NCI-H187 treated with DMSO at 0.1 percent for 48 hours (cell line): ENCODE measurements around the gene SEC14L3.
"Not testable (repeated sequence)": the region's sequence is repeated elsewhere in the genome, so short reads cannot be mapped to it uniquely, and the experiment has no call there.

Experiments
- DNase-seq: peaks from one replicate; lab custom pipeline; 2025; lab: John Stamatoyannopoulos, UW

The SEC14L3 gene

DNA sequence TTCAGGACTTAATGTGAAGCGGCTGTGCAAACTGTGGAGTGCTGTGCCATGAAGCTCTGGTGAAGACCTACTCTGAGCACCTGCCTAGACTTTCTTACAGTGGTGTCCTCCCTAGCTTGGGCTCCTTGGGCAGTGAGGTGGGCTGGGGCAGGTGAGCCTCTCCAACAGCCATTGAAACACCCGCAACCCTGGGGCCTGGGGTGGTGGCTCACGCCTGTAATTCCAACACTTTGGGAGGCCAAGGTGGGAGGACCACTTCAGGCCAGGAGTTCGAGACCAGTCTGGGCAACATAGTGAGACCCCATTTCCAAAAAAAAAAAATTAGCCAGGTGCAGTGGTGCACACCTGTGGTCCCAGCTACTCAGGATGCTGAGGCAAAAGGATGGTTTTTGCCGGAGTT lies 14.3 kb upstream of the SEC14L3 start:
- DNase-seq, result no peak

DNA sequence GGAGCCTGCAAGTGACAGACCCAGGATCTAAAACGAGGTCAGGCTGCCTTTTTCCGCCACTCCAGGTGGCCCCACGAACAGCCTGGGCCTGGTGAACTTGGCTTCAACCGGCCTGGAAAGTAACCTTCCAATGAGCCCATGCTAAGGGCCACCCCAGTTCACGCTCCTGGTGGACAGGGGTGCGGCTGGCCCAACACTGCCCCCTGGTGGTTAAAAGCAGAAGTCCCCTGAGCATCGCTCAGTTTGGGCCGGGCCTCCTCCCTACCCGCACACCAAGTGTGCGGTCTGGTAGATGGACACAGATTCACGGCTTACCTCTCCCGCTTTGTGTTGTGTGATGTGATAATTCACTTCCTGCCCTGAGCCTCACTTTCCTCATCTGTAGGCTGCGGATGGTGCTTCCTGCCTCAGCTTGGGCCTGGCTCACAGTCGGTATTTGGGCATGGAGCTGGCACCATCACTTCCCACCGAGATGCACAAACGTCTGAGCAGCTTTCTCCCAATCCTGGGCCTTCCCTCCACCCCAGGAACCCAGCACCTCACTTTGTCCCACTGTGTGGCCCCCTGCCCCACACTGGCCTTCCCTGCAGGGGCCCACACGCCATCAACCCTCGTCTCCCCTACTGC lies 13.7 kb upstream of the SEC14L3 start:
- no peak for DNase-seq

DNA sequence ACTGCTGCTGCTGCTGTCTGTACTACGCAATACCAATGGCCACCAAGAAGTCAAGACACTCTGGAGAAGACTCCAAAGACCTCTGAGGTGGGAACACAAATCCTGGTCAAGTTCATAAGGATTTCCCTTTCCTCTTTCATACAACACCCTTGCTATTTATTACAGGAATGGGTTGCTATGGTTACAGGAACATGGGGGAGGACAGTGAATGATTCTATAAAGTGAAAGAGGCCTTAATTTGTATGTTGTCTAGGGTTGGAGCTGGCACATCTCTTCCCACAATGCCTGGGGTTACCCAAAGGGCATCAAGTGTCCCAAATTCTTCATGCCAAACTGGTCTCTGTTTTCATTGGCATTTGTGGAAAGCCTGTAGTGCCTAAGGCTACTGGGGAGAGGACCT lies 11.4 kb upstream of the SEC14L3 start:
- DNase-seq, result no peak

DNA sequence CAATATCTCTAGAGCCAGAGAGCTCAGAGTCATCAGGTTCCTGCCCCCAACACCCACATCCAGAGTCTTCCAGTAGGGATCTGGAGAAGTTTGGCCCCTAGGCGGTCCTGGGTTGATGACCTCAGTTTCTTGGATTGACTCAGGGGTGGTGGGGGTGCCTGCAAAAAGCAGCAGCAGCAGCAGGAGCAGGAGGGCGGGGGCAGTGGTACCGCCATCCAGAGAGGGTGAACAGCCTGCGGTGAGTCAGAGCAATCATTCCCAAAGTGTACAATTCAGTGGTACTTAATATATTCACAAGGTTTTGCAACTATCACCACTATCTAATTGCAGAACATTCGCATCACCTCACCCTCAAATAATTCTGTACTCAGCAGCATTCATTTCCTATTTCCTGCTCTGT lies 9.9 kb upstream of the SEC14L3 start:
- no peak for DNase-seq

DNA sequence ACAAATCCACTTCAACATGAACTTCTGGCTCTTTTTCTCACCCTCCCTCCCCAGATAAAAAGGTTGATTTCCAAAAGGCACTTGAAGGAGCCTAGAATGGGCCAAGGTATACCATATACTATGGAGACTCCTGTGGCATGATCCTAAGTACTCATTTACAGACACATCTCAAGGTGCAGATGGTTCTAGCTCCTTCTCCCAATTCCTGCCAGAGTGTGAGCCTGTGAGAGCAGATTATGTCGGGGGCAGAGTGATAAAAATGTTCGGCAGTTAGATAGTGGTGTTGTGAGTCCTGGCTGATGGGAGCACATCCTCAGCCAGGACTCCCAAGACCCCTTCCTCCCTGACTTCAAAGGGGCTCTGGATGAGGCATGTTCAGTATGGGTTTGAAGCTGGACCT lies 8.2 kb upstream of the SEC14L3 start:
- no peak for DNase-seq

DNA sequence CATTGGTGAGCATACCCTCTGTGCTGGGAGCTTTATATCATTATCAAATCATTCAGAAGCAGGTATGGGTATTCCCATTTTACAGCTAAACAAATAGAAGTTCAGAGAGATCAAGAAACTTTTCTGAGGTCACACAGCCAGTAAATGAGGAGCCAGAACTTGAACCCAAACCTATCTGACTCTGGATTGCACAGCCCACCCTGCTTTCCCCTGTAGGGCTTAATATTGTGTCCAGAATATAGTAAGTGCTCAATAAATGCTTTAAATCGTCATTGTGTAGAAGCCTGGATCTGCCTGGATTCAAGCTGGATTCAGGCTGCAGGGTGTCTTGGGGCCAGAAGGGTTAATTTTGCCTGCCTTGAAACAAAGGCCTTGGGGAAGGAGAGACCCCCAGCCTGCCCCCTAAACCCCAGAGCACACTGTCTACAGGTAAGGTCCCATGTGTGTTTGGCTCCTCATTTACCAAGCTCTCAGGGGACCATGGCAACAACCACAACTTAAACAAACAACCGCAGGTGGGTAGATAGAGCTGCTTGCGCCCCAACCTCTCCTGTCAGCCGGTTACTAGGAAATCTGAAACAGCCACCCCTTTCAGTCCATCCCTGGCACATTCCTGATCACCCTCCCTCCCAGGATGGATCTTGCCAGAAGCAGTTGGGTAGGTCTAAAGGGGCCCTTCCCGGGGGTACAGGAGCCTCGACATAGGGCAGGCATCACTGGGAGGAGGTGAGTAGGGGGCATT lies 3.0 kb upstream of the SEC14L3 start:
- DNase-seq, result no peak

DNA sequence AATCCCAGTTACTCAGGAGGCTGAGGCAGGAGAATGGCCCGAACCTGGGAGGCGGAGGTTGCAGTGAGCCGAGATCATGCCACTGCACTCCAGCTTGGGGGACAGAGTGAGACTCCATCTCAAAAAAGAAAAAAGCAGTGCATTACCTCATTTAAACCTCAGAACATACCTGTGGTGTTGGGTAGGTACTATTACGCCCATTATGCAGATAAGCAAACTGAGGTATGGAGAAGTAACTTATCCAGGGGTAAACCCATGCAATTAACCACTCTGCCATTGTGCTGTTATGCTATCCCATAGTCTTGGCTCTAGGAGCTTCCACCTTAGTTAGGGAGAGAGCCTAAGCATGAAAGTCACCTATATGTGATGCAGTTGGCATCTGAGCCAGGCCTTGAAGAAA lies 2.3 kb upstream of the SEC14L3 start:
- DNase-seq, result no peak

DNA sequence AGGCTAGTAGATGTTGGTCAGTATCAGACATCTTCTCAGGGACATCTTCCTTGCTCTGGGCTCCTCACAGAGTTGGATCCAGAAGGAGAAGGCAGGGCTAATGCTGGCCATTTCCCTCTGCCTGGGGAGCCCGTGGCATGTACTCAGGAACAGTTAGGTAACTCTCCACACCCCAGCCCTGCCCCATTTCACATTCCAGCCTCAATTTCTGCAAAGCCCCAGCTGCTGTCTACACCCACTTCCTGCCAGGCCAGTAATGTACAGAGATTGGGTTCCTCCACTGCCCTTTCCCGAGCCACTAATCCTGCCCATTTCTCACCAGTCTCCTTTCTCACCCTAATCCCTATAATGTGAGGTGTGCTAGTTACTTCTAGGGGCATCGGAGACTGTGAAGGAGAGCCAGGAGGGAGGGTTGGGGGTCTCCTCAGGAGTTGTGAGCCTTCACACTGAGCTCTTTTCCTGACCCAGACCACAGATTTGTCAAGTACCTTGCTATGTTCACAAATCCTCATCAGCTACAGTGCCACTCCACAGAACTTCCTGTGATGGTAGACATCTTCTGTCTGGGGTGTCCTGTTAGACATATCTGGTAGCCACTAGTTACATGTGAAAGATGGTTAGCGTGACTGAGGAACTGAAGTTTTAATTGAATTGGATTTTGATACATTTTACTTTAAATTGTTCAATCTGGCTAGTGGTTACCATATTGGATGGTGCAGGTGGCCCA lies 1.3 kb upstream of the SEC14L3 start:
- DNase-seq, result no peak

DNA sequence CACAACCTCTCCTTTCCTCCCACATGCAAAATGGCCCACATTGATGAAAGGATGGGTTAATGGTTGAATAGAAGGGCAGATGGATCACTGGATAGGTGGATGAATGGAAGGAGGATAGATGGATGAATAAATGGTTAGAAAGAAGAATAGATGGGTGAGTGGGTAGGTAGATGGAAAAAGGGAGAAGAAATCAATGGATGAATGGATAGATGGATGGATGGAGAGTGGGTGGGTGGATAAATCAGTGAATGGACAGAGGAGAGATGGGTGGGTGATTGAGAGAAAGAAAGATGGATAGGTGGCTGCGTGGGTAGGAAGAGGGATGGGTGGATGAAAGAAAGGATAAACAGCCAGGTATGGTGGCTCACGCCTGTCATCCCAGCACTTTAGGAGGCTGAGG lies 1.2 kb downstream of the SEC14L3 start:
- no peak for DNase-seq

DNA sequence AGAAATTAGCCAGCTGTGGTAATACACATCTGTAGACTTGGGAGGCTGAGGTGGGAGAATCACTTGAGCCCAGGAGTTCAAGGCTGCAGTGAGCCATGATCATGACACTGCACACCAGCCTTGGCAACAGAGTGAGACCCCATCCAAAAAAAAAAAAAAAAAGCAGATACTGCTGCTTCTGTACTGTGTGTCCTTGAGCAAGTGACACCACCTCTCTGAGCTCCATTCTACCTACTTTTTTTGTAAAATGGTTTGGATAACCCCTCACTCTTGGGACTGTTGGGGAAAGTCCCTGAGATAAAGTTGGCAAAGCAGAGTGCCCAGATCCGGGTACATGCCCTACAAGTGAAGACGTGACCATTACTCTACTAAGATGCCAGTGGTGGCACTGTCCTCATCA lies 2.7 kb downstream of the SEC14L3 start:
- DNase-seq, result no peak

DNA sequence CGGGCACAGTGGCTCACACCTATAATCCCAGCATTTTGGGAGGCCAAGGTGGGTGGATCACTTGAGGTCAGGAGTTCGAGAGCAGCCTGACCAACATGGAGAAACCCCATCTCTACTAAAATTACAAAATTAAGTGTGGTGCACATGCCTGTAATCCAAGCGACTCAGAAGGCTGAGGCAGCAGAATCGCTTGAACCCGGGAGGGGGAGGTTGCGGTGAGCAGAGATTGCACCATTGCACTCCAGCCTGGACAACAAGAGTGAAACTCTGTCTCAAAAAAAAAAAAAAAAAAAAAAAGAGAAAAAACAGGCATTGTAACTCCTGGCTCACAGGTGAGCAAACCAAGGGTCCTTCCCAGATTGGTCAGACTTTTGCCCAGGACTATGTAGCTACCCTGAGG lies 11.3 kb downstream of the SEC14L3 start:
- DNase-seq, result not testable (repeated sequence)

DNA sequence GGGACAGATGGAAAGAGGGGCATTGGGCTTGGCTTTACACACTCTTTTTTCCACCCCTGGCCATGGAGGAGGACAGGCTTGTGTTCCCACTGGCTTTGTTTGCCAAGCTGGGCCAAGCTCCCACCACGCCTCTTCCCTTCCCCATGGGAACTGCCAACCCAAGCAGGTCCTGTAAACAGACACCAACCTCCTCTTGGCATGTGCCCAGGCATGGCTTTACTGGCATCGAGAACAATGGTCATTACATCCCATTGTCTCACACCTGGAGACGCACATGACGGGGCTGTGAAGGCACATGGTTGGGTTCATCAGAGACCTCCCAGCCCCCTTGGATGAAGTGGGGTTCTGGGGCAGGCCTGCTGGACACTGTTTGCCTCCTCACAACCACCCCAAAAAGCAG lies 11.7 kb downstream of the SEC14L3 start:
- DNase-seq, result no peak

DNA sequence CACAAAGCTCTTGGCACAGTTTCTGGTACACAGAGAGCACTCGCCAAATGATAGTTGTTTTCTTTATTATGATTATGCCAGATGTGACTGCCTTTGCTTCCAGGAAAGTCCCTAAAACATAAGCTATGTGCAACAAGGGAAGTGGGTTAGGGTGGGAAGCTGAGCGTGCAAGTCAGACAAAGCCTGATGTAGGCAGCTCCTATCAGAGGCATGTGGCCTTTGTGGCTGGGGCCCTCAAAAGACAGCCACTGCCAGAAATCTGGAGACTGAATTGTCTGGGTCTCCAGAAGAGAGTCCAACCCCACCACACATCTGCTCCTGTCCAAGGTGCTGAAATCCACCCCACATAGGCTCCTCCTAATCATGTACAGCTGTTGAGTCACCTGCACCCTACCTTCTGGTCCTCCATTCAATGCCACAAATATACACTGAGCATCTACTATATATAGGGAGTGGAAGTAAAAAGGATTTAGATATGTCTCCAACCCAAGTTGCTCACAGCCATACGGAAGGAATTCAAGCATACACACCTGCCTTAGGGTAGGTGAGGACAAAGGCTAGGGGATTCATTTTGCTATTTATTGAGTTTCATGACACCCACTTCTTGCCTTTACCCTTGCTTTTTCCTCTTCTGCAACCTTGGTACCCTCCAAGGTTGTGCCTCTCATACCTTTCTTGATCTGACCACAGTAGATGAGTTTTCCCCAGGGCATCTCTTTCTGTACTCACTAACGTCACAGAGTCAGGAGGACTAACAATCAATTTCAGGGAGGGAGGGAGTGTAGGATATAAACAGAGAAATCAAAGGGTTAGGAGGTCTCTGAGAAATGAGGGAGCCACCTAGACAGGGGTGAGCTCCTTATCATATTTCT lies 12.4 kb downstream of the SEC14L3 start:
- no peak for DNase-seq

DNA sequence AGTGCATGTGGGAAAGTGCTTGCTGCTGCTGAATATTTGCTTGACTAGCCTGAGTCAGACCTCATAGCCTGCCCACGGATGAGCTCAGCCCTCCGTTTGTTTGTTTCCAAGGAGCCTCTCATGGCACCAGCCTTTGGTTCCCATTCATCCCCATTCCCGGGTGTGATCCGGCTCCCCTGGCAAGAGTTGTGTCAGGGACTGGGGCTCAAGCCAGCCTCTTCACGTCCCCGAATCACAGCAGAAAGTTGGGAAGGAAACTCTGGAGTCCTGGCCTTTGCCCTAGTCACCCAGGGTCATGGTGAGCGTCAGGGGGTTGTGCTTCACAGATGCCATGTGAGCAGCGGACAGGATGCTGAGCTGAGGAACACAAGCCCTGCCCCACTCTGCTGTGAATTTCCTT lies 13.8 kb downstream of the SEC14L3 start:
- no peak for DNase-seq

DNA sequence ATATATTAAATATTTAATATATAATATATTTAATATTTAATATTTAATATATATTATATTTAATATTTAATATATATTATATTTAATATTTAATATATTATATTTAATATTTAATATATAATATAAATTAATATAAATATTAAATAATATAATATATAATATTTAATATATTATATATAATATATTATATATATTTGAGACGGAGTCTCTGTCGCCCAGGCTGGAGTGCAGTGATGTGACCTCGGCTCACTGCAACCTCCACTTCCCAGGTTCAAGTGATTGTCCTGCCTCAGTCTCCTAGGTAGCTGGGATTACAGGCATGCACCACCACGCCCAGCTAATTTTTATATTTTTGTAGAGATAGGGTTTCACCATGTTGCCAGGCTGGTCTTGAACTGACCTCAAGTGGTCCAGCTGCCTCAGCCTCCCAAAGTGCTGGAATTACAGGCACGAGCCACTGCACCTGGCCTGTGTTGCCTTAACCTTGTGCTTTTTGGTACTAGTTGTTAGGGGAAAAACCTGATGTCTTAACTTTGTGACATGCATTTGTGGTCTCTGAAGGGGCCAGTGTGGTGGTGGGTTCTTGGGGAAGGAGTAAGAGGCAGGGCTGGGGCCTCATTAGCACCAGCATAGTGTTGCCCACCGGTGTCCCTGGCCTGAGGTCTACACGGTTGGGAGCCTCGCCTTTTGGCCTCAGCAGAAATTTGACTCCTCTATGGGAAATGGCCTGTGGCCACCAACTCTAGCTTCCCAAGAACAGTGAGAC lies 16.6 kb downstream of the SEC14L3 start:
- no peak for DNase-seq

DNA sequence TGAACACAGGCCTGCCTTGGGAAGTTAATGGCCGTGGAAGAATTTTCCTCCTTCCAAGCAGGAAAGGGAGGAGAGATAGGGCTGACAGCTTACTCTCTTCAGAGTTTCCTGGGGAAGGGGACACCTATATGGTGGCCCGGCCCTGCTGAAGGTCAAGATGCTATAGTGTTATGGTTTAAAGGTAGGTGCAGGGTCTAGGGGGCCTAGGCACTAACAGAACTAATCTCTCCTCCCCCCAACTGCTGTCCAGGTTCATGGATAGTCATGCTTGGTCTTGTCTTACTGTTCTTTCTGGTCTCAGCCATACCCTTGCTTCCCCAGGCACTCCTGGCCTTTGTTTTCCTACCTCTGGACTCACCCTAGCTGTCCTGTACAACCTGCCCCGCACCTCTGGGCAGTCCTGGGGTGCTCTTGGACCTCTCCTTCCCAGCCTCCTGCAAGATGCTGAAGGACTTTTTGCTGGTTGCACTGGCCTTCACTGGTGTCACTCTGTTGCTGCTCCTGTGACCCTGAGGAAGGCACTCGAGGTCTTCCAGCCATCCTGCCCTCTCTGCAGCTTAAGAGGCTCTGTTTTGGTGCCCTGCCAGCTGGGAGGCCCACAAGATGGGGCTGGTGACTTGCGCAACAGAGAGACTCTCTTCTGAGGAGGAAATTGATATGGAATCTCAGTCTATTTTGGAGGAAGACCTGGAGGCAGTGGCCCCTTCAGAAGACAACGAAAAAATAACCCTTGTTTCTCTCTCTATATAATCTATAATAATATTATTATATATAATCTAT lies 17.9 kb downstream of the SEC14L3 start:
- no peak for DNase-seq

DNA sequence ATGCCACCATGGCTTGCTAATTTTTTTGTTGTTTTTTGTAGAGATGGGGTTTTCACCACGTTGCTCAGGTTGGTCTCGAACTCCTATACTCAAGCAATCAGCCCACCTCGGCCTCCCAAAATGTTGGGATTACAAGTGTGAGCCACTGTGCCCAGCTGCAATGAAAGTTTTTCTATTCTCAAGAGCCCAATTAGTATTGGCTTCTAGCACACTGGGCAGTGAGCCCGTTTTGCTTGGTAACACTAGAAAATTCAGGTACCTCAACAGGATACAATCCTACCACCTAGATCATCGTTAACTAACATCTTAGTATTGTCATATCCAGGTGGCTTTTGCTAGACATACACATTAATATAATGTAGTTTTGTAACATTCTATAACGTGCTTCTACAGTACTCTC lies 19.0 kb downstream of the SEC14L3 start:
- DNase-seq, result no peak

DNA sequence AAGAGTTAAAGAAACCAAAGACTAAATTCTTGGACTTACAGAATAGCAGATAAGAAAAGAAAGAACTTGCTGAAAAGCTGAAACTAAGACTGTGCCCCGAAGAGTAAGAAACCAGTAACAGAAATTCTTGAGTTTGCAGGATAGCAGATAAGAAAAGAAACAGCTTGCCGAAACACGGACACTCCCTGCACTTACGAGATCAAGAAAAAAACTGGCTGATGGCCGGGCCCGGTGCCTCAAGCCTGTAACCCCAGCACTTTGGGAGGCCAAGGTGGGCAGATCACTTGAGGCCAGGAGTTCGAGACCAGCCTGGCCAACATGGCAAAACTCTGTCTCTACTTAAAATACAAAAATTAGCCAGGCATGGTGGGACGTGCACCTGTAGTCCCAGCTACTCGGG lies 20.3 kb downstream of the SEC14L3 start:
- DNase-seq, result not testable (repeated sequence)

DNA sequence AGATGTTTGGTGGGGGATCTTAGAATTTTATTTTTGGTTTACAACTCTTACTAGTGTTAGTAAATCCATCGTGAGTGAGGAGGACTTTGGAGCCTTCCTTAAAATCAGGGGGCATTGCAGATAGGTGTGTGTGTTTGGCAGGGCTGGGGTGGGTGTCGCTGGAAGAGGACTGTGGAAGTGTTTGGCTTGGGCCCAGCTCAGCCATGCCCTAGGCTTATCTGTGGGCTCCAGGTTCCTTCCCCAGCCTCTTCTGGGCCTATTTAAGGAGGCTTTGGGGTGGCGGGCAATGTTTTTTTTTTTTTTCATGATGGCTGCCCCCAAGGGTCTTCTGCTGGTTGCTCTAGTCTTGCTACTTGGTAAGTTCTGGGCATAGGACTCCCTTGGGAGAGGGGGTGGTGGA lies 24.2 kb downstream of the SEC14L3 start:
- DNase-seq, result no peak

DNA sequence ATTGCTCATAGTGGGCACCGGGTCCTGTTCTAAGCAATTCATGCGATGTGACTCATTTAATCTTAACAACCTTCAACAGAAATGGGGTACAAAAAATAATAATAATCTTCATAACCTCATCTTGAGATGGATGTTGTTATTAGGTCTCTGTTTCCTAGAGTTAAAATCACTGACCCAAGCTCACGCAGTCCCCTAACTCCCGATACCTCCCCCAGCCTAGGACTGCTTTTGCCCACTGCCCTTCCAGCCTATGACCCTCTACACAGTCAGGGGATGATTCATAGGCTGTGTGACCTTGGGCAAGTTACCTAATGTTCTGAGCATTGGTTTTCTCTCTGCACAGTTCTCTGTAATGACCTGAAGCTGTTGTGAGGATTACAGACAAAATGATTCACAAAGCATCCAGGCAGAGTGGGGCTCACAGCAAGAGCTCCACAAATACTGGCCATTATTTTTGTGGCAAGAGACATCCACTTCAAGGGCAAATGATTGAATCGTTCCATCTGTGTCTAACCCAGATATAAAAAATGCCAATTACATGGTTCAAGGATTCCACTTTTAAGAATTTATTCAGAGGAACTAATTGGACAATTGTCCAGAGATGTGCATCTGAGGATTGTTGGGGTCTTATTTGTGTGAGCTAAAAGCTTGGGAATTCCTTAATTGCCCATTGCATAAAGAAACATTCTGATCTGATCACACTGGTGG lies 26.2 kb downstream of the SEC14L3 start:
- no peak for DNase-seq
